A549 treated with ZK216348 at 1 μM for 4 hours (cell line): Measurements from ENCODE around the gene SPOP. TPM values are rescaled to one million over a fixed set of nuclear protein-coding genes. Genes with fewer than 3 reads are reported as not detected.

Experiments
- total RNA-seq: library from RNA; stranded (reverse); fragments of 200-300 nt; extraction: Qiagen RNA extraction; gene quantifications from 5 replicates; pipeline ENCODE4 v1.2.3, GENCODE V29; 2022; ENCODE audit warnings: low read depth

The SPOP gene
- 37.8 to 44.6 TPM (median 40.7 TPM) in 5 replicates for total RNA-seq

GRCh38 chr17:49677933-49678847 is at the start of gene SPOP:
SPOP (minus strand) TSS chr17:49678097; CDS start chr17:49622810, 55,287 bp downstream.

GRCh38 chr17:49707608-49708514 is 30.0 kb upstream of the SPOP start, which contains the start of gene SLC35B1:
SLC35B1 (minus strand) TSS chr17:49707964; CDS start chr17:49707833, 131 bp downstream.

GRCh38 chr17:49575679-49576087 is 102.2 kb downstream of the SPOP start, which contains the start of gene NXPH3:
NXPH3 (plus strand) TSS chr17:49575871; CDS start chr17:49576220, 349 bp downstream.

Other genes starting within 250 kb of the SPOP start
- 0.18 to 1.1 TPM (median 0.92 TPM) in 5 replicates for gene NGFR, start 182.8 kb downstream of the SPOP start, total RNA-seq
- gene NXPH3, start 102.2 kb downstream of the SPOP start, total RNA-seq, result 0.22 to 0.54 TPM (median 0.39 TPM) in 5 replicates
- 89.2 to 100 TPM (median 91.2 TPM) in 5 replicates for gene SLC35B1, start 29.9 kb upstream of the SPOP start, total RNA-seq
- 1.0 to 1.4 TPM (median 1.2 TPM) in 5 replicates for gene FAM117A, start 86.0 kb upstream of the SPOP start, total RNA-seq
- gene KAT7, start 110.6 kb upstream of the SPOP start, total RNA-seq, result 24.7 to 29.5 TPM (median 26.8 TPM) in 5 replicates
- not detected in 5 replicates for gene TAC4, start 170.0 kb upstream of the SPOP start, total RNA-seq